HepG2 (cell line): ENCODE measurements around the gene ARHGAP5. TPM values are rescaled to one million over a fixed set of nuclear protein-coding genes. Genes with fewer than 3 reads are reported as not detected.
A peak's percentile ranks its signal among the peaks of the same experiment; 100 is the strongest.

Experiments used
- ARNT2 ChIP-seq: sonication (generic); formaldehyde crosslinking; IDR thresholded peaks from 2 replicates; pipeline ENCODE4 v1.8.0; 2022; ENCODE audit warnings: mild to moderate bottlenecking, low read depth, missing genetic modification reagents, moderate library complexity
- ATF7-NPFF ChIP-seq: sonication (generic); formaldehyde crosslinking; IDR thresholded peaks from 2 replicates; pipeline ENCODE4 v1.8.1; 2023; ENCODE audit warnings: mild to moderate bottlenecking, low read depth, missing genetic modification reagents, moderate library complexity
- CAMTA2 ChIP-seq: sonication (generic); formaldehyde crosslinking; IDR thresholded peaks from 2 replicates; pipeline ENCODE4 v1.4.0; 2020; ENCODE audit warnings: mild to moderate bottlenecking, missing genetic modification reagents, borderline replicate concordance
- DNMT3B ChIP-seq: conservative IDR thresholded peaks from 2 replicates; pipeline ENCODE4 v1.6.1; 2016; ENCODE audit warnings: missing biosample characterization, control low read depth
- FIP1L1 ChIP-seq: fragments of 200-400 bp; formaldehyde crosslinking; IDR thresholded peaks from 2 replicates; pipeline ENCODE4 v1.6.1; 2018; ENCODE audit warnings: low read depth, mild to moderate bottlenecking, low read length, moderate library complexity, borderline replicate concordance; ENCODE audit not compliant: insufficient read depth
- FOXA3 ChIP-seq: IDR thresholded peaks from 2 replicates; pipeline ENCODE4 v1.6.1; 2016; ENCODE audit warnings: missing genetic modification reagents, missing compliant biosample characterization
- GATAD1 ChIP-seq: IDR thresholded peaks from 2 replicates; pipeline ENCODE4 v1.6.1; 2016; ENCODE audit warnings: missing genetic modification reagents, missing compliant biosample characterization
- HNRNPUL1 ChIP-seq: fragments of 200-400 bp; formaldehyde crosslinking; IDR thresholded peaks from 2 replicates; pipeline ENCODE4 v1.6.1; 2017; ENCODE audit warnings: low read depth, mild to moderate bottlenecking, low read length, moderate library complexity
- KDM6A ChIP-seq: IDR thresholded peaks from 2 replicates; pipeline ENCODE4 v1.6.1; 2016; ENCODE audit warnings: low read depth
- KMT2A ChIP-seq: sonication (generic); formaldehyde crosslinking; IDR thresholded peaks from 2 replicates; pipeline ENCODE4 v1.4.0; 2020; ENCODE audit warnings: missing genetic modification reagents
- MAFG ChIP-seq: sonication (generic); formaldehyde crosslinking; IDR thresholded peaks from 2 replicates; pipeline ENCODE4 v1.5.1; 2020; ENCODE audit warnings: mild to moderate bottlenecking, missing genetic modification reagents
- MED13 ChIP-seq: sonication (generic); formaldehyde crosslinking; IDR thresholded peaks from 2 replicates; pipeline ENCODE4 v1.5.0; 2020; ENCODE audit warnings: missing genetic modification reagents
- NCOA2 ChIP-seq: sonication (generic); formaldehyde crosslinking; IDR thresholded peaks from 2 replicates; pipeline ENCODE4 v1.8.0; 2022; ENCODE audit warnings: inconsistent platforms
- NPAS2 ChIP-seq: sonication (generic); formaldehyde crosslinking; IDR thresholded peaks from 2 replicates; pipeline ENCODE4 v1.8.0; 2022; ENCODE audit warnings: mild to moderate bottlenecking, missing genetic modification reagents, borderline replicate concordance
- NR1H2 ChIP-seq: sonication (generic); formaldehyde crosslinking; IDR thresholded peaks from 2 replicates; pipeline ENCODE4 v1.8.1; 2022; ENCODE audit warnings: low read depth, missing genetic modification reagents, borderline replicate concordance
- RARA ChIP-seq: IDR thresholded peaks from 2 replicates; pipeline ENCODE4 v1.6.1; 2016; ENCODE audit warnings: missing genetic modification reagents, missing compliant biosample characterization
- SIN3B ChIP-seq: fragments of 150-350 bp; IDR thresholded peaks from 2 replicates; pipeline ENCODE4 v1.6.1; 2014; ENCODE audit warnings: low read length
- TCF7 ChIP-seq: sonication (generic); IDR thresholded peaks from 2 replicates; pipeline ENCODE4 v1.6.1; 2016; ENCODE audit warnings: antibody characterized with exemption, low read depth
- TOPORS ChIP-seq: sonication (generic); formaldehyde crosslinking; IDR thresholded peaks from 2 replicates; pipeline ENCODE4 v1.8.0; 2023; ENCODE audit warnings: mild to moderate bottlenecking, missing genetic modification reagents
- ZBTB25 ChIP-seq: IDR thresholded peaks from 2 replicates; pipeline ENCODE4 v1.6.1; 2018; ENCODE audit warnings: missing genetic modification reagents
- ZNF121 ChIP-seq: sonication (generic); formaldehyde crosslinking; IDR thresholded peaks from 2 replicates; pipeline ENCODE4 v1.5.0; 2020; ENCODE audit warnings: mild to moderate bottlenecking, missing genetic modification reagents
- ZNF224 ChIP-seq: sonication (generic); formaldehyde crosslinking; IDR thresholded peaks from 2 replicates; pipeline ENCODE4 v1.5.0; 2020; ENCODE audit warnings: mild to moderate bottlenecking, missing genetic modification reagents
- ZNF382 ChIP-seq: sonication (generic); formaldehyde crosslinking; IDR thresholded peaks from 2 replicates; pipeline ENCODE4 v1.5.0; 2020; ENCODE audit warnings: missing genetic modification reagents, mild to moderate bottlenecking, borderline replicate concordance
- ZNF431 ChIP-seq: sonication (generic); formaldehyde crosslinking; IDR thresholded peaks from 2 replicates; pipeline ENCODE4 v1.9.0; 2022; ENCODE audit warnings: missing genetic modification reagents, low read depth, mild to moderate bottlenecking, borderline replicate concordance
- ZNF451 ChIP-seq: sonication (generic); formaldehyde crosslinking; IDR thresholded peaks from 2 replicates; pipeline ENCODE4 v1.5.0; 2020; ENCODE audit warnings: mild to moderate bottlenecking, missing genetic modification reagents
- ZNF576 ChIP-seq: sonication (generic); formaldehyde crosslinking; IDR thresholded peaks from 2 replicates; pipeline ENCODE4 v1.4.0; 2020; ENCODE audit warnings: mild to moderate bottlenecking, missing genetic modification reagents
- ZNF850 ChIP-seq: sonication (generic); formaldehyde crosslinking; conservative IDR thresholded peaks from 2 replicates; pipeline ENCODE4 v1.9.0; 2021; ENCODE audit warnings: mild to moderate bottlenecking, missing genetic modification reagents
- ZSCAN30 ChIP-seq: sonication (generic); formaldehyde crosslinking; IDR thresholded peaks from 2 replicates; pipeline ENCODE4 v1.5.0; 2020; ENCODE audit warnings: mild to moderate bottlenecking, missing genetic modification reagents
- polyA plus RNA-seq, 8 experiments: library from polyadenylated mRNA; depleted of rRNA in 3 of 8; stranded (reverse) in 7 of 8; unstranded in 1 of 8; fragments of >200 nt; fragmentation: Illumina TruSeq in 4 of 8; extraction: Trizol in 4 of 8; gene quantifications; 2 replicates each; pipeline versions ENCODE4 v1.2.1 to v1.2.3, GENCODE V29; 2011 to 2016; ENCODE audit warnings: low read depth in 4 of 8, missing spikeins in 1 of 8, mixed read lengths in 1 of 8; ENCODE audit not compliant: insufficient read depth in 1 of 8
- total RNA-seq, 5 experiments: library from RNA; depleted of rRNA; stranded (reverse); fragments of >200 nt; fragmentation: Illumina TruSeq; extraction: Trizol; gene quantifications; 2 replicates each; pipeline ENCODE4 v1.2.3, GENCODE V29; 2016; ENCODE audit warnings: low read depth in 1 of 5
- TF ChIP-seq, protein P1 (sequence below): sonication (generic); formaldehyde crosslinking; IDR thresholded peaks from 2 replicates; pipeline ENCODE4 v1.4.0; 2020; ENCODE audit warnings: mild to moderate bottlenecking, missing genetic modification reagents

The ARHGAP5 gene
- total and polyA plus RNA-seq, 2 of the 13 experiments (the other 11 are each of a cell fraction or from before 2014, with no cell fraction given) = 33.7 to 144 TPM

- peak; percentile 42; the same call in 1 of the 2 replicates for TF ChIP-seq ZBTB25
- TF ChIP-seq DNMT3B = 0 out of 2 replicates have a peak, but pooled peaks have one; percentile 23
- TF ChIP-seq RARA (CRISPR knock-in tag) = no peak
- no peak for TF ChIP-seq ZNF850 (CRISPR knock-in tag)
- 0 out of 2 replicates have a peak, but pooled peaks have one; percentile 5 for TF ChIP-seq KMT2A (CRISPR knock-in tag)
- TF ChIP-seq ZNF431 (CRISPR knock-in tag) = no peak
- TF ChIP-seq FOXA3 = 0 out of 2 replicates have a peak, but pooled peaks have one; percentile 17
- TF ChIP-seq TCF7 = no peak
- TF ChIP-seq MAFG (CRISPR knock-in tag) = no peak
- peak; percentile 53; the same call in 1 of the 2 replicates for TF ChIP-seq ZSCAN30 (CRISPR knock-in tag)
- TF ChIP-seq NR1H2 (CRISPR knock-in tag) = no peak
- no peak; the same call in 1 of the 2 replicates for TF ChIP-seq ZNF451 (CRISPR knock-in tag)
- no peak; the same call in 1 of the 2 replicates for TF ChIP-seq ARNT2 (CRISPR knock-in tag)
- TF ChIP-seq TOPORS (CRISPR knock-in tag) = no peak
- TF ChIP-seq NPAS2 = no peak
- TF ChIP-seq ZNF576 = no peak
- no peak for TF ChIP-seq SIN3B
- TF ChIP-seq NCOA2 = no peak
- TF ChIP-seq GATAD1 (CRISPR knock-in tag) = no peak; the same call in 1 of the 2 replicates
- TF ChIP-seq CAMTA2 = peak; percentile 97; the same call in 1 of the 2 replicates
- no peak; the same call in 1 of the 2 replicates for TF ChIP-seq KDM6A (CRISPR knock-in tag)
- TF ChIP-seq FIP1L1 = no peak
- TF ChIP-seq ZNF121 (CRISPR knock-in tag) = no peak; the same call in 1 of the 2 replicates
- TF ChIP-seq HNRNPUL1 = no peak
- TF ChIP-seq ATF7-NPFF (CRISPR knock-in tag) = peak; percentile 78; the same call in 1 of the 2 replicates
- no peak for TF ChIP-seq MED13 (CRISPR knock-in tag)
- no peak for TF ChIP-seq ZNF382 (CRISPR knock-in tag)
- TF ChIP-seq, protein P1, sequence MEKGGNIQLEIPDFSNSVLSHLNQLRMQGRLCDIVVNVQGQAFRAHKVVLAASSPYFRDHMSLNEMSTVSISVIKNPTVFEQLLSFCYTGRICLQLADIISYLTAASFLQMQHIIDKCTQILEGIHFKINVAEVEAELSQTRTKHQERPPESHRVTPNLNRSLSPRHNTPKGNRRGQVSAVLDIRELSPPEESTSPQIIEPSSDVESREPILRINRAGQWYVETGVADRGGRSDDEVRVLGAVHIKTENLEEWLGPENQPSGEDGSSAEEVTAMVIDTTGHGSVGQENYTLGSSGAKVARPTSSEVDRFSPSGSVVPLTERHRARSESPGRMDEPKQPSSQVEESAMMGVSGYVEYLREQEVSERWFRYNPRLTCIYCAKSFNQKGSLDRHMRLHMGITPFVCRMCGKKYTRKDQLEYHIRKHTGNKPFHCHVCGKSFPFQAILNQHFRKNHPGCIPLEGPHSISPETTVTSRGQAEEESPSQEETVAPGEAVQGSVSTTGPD (CRISPR knock-in tag) = peak; percentile 36; the same call in 1 of the 2 replicates
- TF ChIP-seq ZNF224 (CRISPR knock-in tag) = no peak; the same call in 1 of the 2 replicates
Observed at GRCh38 chr14:32201816-32202490, 124.8 kb downstream of the ARHGAP5 start, which contains the start of gene RNU6-7 (continued).
